HG02884 (cell line): ENCODE results near the gene CLEC4A.
"Not testable (repeated sequence)": the region's sequence is repeated elsewhere in the genome, so short reads cannot be mapped to it uniquely, and the experiment has no call there.

Experiments
- ATAC-seq: cut with Tn5 transposase; IDR thresholded peaks from one replicate; pipeline ENCODE4 v1.9.1; 2021; ENCODE audit warnings: mild to moderate bottlenecking, moderate library complexity; ENCODE audit not compliant: unreplicated experiment

Gene CLEC4A

GRCh38 chr12:8123124-8123912 lies at the start of gene CLEC4A:
Gene CLEC4A (plus strand): TSS chr12:8123617. CDS start chr12:8123879, 262 bp downstream.
- no peak for ATAC-seq

GRCh38 chr12:8075935-8076334 lies 47.5 kb upstream of the CLEC4A start:
- no peak for ATAC-seq

- no peak for ATAC-seq
These were observed 47.1 kb upstream of the CLEC4A start for GRCh38 chr12:8076366-8076765.

GRCh38 chr12:8077207-8077606 lies 46.2 kb upstream of the CLEC4A start:
- ATAC-seq: no peak

GRCh38 chr12:8078398-8078797 lies 45.0 kb upstream of the CLEC4A start:
- ATAC-seq: no peak

GRCh38 chr12:8078916-8079315 lies 44.5 kb upstream of the CLEC4A start:
- no peak for ATAC-seq

GRCh38 chr12:8080120-8080519 lies 43.3 kb upstream of the CLEC4A start:
- ATAC-seq: no peak

- ATAC-seq: peak; percentile 16
These were observed 42.0 kb upstream of the CLEC4A start for GRCh38 chr12:8081251-8081920.

- no peak for ATAC-seq
These were observed 40.7 kb upstream of the CLEC4A start for GRCh38 chr12:8082808-8083100.

- not testable (repeated sequence) for ATAC-seq
These were observed 39.1 kb upstream of the CLEC4A start for GRCh38 chr12:8084351-8084750.

- no peak for ATAC-seq
These were observed 35.8 kb upstream of the CLEC4A start for GRCh38 chr12:8087666-8088065.

- ATAC-seq: no peak
These were observed 34.8 kb upstream of the CLEC4A start for GRCh38 chr12:8088574-8088973.

GRCh38 chr12:8089277-8089676 lies 34.1 kb upstream of the CLEC4A start:
- ATAC-seq: not testable (repeated sequence)

- ATAC-seq: no peak
These were observed 33.7 kb upstream of the CLEC4A start for GRCh38 chr12:8089716-8090115.

GRCh38 chr12:8093291-8093690 lies 30.1 kb upstream of the CLEC4A start:
- no peak for ATAC-seq

GRCh38 chr12:8096281-8096915 lies 27.0 kb upstream of the CLEC4A start:
- no peak for ATAC-seq

- no peak for ATAC-seq
These were observed 24.2 kb upstream of the CLEC4A start for GRCh38 chr12:8099235-8099634.

- ATAC-seq: no peak
These were observed 14.5 kb upstream of the CLEC4A start for GRCh38 chr12:8108808-8109398.

GRCh38 chr12:8113117-8113516 lies 10.3 kb upstream of the CLEC4A start:
- not testable (repeated sequence) for ATAC-seq

GRCh38 chr12:8120072-8120713 lies 3.2 kb upstream of the CLEC4A start:
- no peak for ATAC-seq

- no peak for ATAC-seq
These were observed 3.7 kb downstream of the CLEC4A start for GRCh38 chr12:8127138-8127537.
